Body of pancreas (tissue), 4 donors: ENCODE data around the gene MOGAT3. TPM values are rescaled to one million over a fixed set of nuclear protein-coding genes. Genes with fewer than 3 reads are reported as not detected.

Experiments used
- ATAC-seq: fragments of 150-250 bp; one replicate; pipeline ENCODE4 v1.9.1; 2016
- DNase-seq, 4 donors: peaks; one replicate each; pipeline ENCODE4 v3.0.0-alpha.2; 2019
- H3K27ac ChIP-seq, 4 donors: fragments of 200-600 bp; sonication (generic); 1 replicate in 3 of 4; 2 replicates in 1 of 4; pipeline versions ENCODE4 v1.5.1 to v1.6.1; 2016 to 2019; ENCODE audit warnings: mild to moderate bottlenecking in 1 of 4, mixed read lengths in 1 of 4, moderate library complexity in 1 of 4
- H3K27me3 ChIP-seq, 2 donors: fragments of 200-600 bp; sonication (generic); one replicate each; pipeline ENCODE4 v1.6.0; 2016; ENCODE audit warnings: mild to moderate bottlenecking in 1 of 2
- H3K36me3 ChIP-seq, 2 donors: fragments of 200-600 bp; sonication (generic); replicated peaks in 1 of 2; 2 replicates each; pipeline ENCODE4 v1.5.1; 2016; ENCODE audit warnings: low read depth in 2 of 2; ENCODE audit not compliant: insufficient read depth in 1 of 2
- H3K4me1 ChIP-seq: fragments of 200-600 bp; sonication (generic); one replicate; pipeline ENCODE4 v1.6.0; 2016
- H3K4me3 ChIP-seq, 2 donors: fragments of 200-600 bp; sonication (generic); 1 replicate in 1 of 2; 2 replicates in 1 of 2; pipeline ENCODE4 v1.5.1; 2016 to 2019
- H3K9me3 ChIP-seq, 3 donors: fragments of 200-600 bp; sonication (generic); 1 replicate in 2 of 3; 2 replicates in 1 of 3; pipeline ENCODE4 v1.5.1; 2016
- CTCF ChIP-seq, 7 experiments: fragments of 450-650 bp in 4 of 7; fragments of 200-600 bp in 3 of 7; sonication (generic) in 3 of 7; IDR thresholded peaks; one replicate each; pipeline ENCODE4 v1.5.1; 2016 to 2019; ENCODE audit warnings: antibody characterized with exemption in 7 of 7
- POLR2A ChIP-seq, 3 donors: fragments of 450-650 bp; IDR thresholded peaks; one replicate each; pipeline ENCODE4 v1.6.1; 2016; ENCODE audit warnings: antibody characterized with exemption in 3 of 3, mild to moderate bottlenecking in 2 of 3
- WGBS, 2 donors: methylation state at CpG; one replicate each; pipeline ENCODE4 v1.1.5; 2017; 5-methylcytosine and 5-hydroxymethylcytosine counted together
- intact Hi-C: fragments of 100-400 bp; cut with DNase I; formaldehyde crosslinking; loops from one replicate; pipeline ENCODE4 v1.15.1; 2023
- total RNA-seq, 2 donors: library from RNA; depleted of rRNA; stranded (reverse); fragments of >200 nt; gene quantifications; one replicate each; pipeline ENCODE4 v1.1.0, GENCODE V29; 2016

Gene MOGAT3
- total RNA-seq, 2 donors from 2014 or later, result not detected

- whole genome bisulfite sequencing, 2 donors, result 35 to 40% methylated on average over 3 of the region's 3 CpGs
- intact Hi-C loops, result no loop called here
- peaks cover 0 to 82% of the 10 kb centered on the region in 2 donors for H3K27me3 ChIP-seq
These were observed 25.2 kb downstream of the MOGAT3 start for GRCh38 chr7:101175664-101176063.

GRCh38 chr7:101174322-101174854, 26.4 kb downstream of the MOGAT3 start:
- H3K9me3 ChIP-seq, result no peaks in the 10 kb centered on the region
- ATAC-seq (no peak), DNase-seq (no peak)
- H3K4me1 ChIP-seq, result peaks cover 41% of the 10 kb centered on the region
- H3K36me3 ChIP-seq, result no peaks in the 10 kb centered on the region
- TF ChIP-seq CTCF (IDR thresholded peaks at IDR 0.05) (no peak), POLR2A (IDR thresholded peaks at IDR 0.05) (no peak)
- no peak overlapping the region for H3K4me3 ChIP-seq
- no peak overlapping the region for H3K27ac ChIP-seq
- peaks cover 0 to 72% of the 10 kb centered on the region in 2 donors for H3K27me3 ChIP-seq
- intact Hi-C loops, result no loop called here
- 11 to 17% methylated on average over 6 to 27 of the region's 28 CpGs for WGBS, 2 donors

More at GRCh38 chr7:101175664-101176063, 25.2 kb downstream of the MOGAT3 start:
- H3K9me3 ChIP-seq, result no peaks in the 10 kb centered on the region
- H3K36me3 ChIP-seq, result no peaks in the 10 kb centered on the region
- no peak for TF ChIP-seq CTCF (IDR thresholded peaks at IDR 0.05)
- no peak for TF ChIP-seq POLR2A (IDR thresholded peaks at IDR 0.05)
- no peak overlapping the region for H3K4me3 ChIP-seq
- DNase-seq, result no peak
- H3K4me1 ChIP-seq, result peaks cover 42% of the 10 kb centered on the region
- ATAC-seq, result no peak
- H3K27ac ChIP-seq, result no peak overlapping the region

- ATAC-seq, result no peak
- intact Hi-C loops, result no loop called here
- no peaks in the 10 kb centered on the region for H3K36me3 ChIP-seq
- peaks cover 38% of the 10 kb centered on the region for H3K4me1 ChIP-seq
- peaks cover 0 to 73% of the 10 kb centered on the region in 2 donors for H3K27me3 ChIP-seq
- peak in 2 of 4 donors; percentile 17 to 31 for DNase-seq
- 6 to 7% methylated on average over 12 to 16 of the region's 16 CpGs for WGBS, 2 donors
- no peaks in the 10 kb centered on the region for H3K9me3 ChIP-seq
- TF ChIP-seq POLR2A (IDR thresholded peaks at IDR 0.05) (no peak), CTCF (IDR thresholded peaks at IDR 0.05) (no peak)
- no peak overlapping the region for H3K4me3 ChIP-seq
- no peak overlapping the region for H3K27ac ChIP-seq
These were observed 27.0 kb downstream of the MOGAT3 start for GRCh38 chr7:101173752-101174244.

GRCh38 chr7:101172854-101173751, 27.7 kb downstream of the MOGAT3 start:
- WGBS, 2 donors, result 2 to 7% methylated on average over 29 to 53 of the region's 53 CpGs
- TF ChIP-seq CTCF (IDR thresholded peaks at IDR 0.05) (no peak), POLR2A (IDR thresholded peaks at IDR 0.05) (peak in 2 of 3 donors; percentile 8 to 17)
- H3K4me1 ChIP-seq, result peaks cover 38% of the 10 kb centered on the region
- H3K9me3 ChIP-seq, result no peaks in the 10 kb centered on the region
- DNase-seq (peak; percentile 82 to 90 (median 88)), ATAC-seq (peak; percentile 78)
- H3K27me3 ChIP-seq, result peaks cover 0 to 74% of the 10 kb centered on the region in 2 donors
- H3K27ac ChIP-seq, result no peak overlapping the region
- no peak overlapping the region for H3K4me3 ChIP-seq
- H3K36me3 ChIP-seq, result no peaks in the 10 kb centered on the region
- intact Hi-C loops, result no loop called here
